ENCODE data around the gene SPINK2.

SPINK2 gene

GRCh38 chr4:56799824-56800756 is 21.4 kb downstream of the SPINK2 start:
- peak; percentile 85 for DNase-seq

- DNase-seq, result no peak
These were observed 22.2 kb downstream of the SPINK2 start for GRCh38 chr4:56799161-56799759.

DNA sequence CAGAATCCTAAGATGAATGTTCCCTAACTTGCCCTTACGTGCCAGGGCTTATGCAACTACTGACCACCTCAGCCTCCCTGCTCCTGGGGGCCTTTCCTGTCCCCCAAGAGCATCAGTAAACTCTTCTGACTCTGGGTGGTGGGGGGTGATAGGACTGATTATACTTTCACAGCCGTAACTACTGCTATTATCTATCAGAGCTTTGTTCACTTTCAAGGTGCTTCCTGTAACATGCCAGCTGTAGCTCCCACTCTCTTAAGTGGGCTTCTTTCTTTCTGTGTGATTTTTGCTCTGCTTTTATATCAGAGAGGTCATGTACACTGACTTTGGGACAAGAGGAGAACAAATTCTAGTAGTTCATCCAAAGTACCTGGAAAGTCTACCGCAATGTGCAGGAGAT is 25.3 kb downstream of the SPINK2 start:
- DNase-seq, result no peak

DNA sequence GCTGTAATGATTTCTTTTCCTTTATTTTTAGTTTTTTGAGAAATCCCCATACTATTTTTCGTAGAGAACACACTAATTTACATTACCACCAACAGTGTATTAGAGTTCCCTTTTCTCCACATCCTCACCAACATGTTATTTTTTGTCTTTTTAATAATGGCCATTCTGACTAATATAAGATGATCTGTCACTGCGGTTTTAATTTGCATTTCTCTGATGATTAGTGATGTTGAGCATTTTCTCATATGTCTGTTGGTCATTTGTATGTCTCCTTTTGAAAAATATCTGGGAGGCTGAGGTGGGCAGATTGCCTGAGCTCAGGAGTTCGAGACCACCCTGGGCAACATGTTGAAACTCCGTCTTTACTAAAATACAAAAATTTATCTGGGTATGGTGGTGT is 30.2 kb downstream of the SPINK2 start:
- DNase-seq, result no peak

DNA sequence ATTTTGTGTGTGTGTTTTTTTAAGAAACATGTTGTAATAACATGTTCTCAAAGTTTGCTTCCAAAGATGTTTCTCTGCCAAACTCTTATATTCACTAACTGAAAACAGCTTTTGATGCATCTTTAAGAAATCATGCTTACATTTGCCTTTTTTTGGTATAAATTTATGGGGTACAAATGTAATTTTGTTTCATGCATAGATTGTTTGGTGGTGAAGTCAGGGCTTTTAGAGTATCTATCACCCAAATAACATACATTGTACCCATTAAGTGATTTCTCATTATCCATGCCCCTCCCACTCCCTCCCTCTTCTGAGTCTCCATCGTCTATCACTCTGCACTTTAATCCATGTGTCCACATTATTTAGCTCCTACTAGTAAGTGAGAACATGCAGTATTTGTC is 30.8 kb downstream of the SPINK2 start:
- no peak for DNase-seq

GRCh38 chr4:56788081-56788480 is 33.4 kb downstream of the SPINK2 start:
- no peak for DNase-seq

DNA sequence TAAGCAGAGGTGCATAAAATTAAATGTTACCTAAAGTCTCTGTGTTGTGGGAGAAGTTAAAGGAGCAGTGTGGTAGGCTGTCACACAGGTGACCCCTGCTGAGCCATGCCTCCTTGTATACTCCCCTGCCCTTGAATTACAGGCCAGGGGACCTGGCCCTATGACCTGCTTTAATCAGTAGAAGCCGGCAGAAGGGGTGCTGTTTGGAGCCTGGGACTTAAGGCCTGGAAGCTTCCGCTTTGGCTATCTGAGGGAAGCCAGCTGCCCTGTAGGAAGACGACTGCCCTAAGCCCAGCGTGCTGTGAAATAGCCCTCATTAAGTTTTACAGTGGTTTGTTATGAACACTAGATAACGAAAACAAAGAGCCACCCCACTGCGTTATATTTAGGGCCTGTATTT is 34.1 kb downstream of the SPINK2 start:
- peak; percentile 53 for DNase-seq

GRCh38 chr4:56786955-56787354 is 34.5 kb downstream of the SPINK2 start:
- peak; percentile 20 for DNase-seq

DNA sequence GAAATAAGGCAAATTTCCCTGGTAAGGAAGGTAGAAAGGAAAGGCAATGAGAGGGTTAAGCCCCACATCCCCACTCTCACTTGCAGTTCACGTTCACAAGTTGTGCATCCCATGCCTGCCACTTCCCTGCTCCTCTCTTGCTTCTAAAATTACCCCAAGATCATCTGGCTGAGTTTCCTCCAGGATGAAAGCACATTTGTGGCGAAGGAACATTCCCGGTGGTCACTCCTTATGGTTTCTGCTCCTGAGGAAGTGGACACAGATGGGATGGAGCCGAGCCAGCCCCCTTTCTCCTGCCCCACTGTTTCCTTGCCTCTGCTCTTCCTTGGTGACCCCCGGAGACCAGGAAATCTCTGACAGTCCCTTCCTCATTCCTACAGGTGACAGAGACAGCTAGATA is 37.5 kb downstream of the SPINK2 start:
- no peak for DNase-seq

GRCh38 chr4:56782019-56782418 is 39.5 kb downstream of the SPINK2 start:
- no peak for DNase-seq

DNA sequence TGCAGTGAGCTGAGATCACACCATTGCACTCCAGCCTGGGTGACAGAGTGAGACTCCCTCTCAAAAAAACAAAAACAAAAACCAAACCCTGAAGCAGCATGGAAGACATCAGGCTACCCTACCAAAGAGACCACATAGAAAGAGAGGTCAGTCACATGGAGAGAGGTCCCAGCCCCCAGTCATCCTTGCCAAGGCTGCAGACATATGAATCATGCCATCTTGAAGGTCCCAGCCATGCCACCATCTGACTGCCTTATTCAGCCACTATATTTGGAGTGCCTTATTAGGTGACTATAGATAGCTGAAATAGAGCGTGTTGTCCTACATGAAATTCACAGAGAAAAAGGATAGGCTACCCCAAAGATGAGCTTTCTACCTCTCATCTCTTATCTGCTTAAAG is 48.2 kb downstream of the SPINK2 start:
- no peak for DNase-seq

- DNase-seq, result no peak
These were observed 49.4 kb downstream of the SPINK2 start for GRCh38 chr4:56772134-56772533.

DNA sequence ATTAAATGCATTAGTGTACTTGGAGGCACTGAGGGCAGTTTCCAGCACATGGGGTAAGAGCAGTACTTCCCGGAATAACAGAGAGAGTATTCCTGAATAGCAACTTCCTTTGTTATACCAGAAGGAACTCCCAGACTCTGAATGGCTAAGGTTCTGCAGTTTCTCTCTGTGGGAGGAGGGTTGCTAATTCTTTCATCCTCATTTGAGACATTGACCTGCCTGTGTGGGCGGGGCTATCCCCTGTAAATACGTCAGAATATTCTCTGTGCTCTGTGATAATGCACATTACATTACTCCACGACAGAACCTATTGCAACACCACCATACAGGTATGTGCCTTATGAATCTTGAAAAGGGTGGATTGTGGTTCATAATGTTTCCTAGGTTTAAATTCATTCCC is 52.7 kb downstream of the SPINK2 start:
- no peak for DNase-seq

DNA sequence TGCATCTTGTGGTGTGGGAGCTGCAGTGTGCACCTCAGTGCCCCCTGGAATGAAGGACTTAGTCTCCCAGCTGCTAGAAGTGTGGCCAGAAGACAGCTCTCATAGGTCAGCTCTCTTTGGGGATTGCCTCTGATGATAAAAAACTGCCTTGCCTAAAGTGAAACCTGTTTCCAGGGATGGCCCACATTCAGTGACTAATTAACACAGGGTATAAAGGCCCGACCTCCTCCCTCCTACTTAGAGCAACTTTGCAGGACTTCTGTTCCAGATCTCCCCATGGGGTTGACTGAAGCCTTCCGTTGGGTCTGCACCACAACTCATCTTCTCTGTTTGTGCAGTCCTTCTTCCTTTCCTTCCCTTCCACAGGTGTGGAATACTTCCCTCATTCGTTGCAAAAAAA is 53.2 kb downstream of the SPINK2 start:
- no peak for DNase-seq

GRCh38 chr4:56767567-56767966 is 53.9 kb downstream of the SPINK2 start:
- DNase-seq, result no peak

DNA sequence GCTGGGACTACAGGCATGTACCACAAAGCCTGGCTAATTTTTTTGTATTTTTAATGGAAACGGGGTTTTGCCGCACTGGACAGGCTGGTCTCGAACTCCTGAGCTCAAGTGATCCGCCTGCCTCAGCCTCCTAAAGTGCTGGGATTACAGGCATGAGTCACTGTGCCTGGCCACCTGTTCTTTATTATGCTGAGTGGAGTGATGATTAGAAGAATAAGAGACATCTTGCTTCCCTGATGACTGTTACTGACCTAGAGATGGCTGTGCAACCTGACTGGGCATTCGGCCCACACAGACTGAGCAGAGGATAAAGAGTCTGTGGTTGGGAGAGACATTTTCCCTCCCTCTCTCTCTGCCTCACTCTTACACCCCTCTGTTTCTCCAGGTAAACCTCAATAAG is 56.7 kb downstream of the SPINK2 start:
- no peak for DNase-seq

GRCh38 chr4:56764223-56764622 is 57.3 kb downstream of the SPINK2 start:
- no peak for DNase-seq

DNA sequence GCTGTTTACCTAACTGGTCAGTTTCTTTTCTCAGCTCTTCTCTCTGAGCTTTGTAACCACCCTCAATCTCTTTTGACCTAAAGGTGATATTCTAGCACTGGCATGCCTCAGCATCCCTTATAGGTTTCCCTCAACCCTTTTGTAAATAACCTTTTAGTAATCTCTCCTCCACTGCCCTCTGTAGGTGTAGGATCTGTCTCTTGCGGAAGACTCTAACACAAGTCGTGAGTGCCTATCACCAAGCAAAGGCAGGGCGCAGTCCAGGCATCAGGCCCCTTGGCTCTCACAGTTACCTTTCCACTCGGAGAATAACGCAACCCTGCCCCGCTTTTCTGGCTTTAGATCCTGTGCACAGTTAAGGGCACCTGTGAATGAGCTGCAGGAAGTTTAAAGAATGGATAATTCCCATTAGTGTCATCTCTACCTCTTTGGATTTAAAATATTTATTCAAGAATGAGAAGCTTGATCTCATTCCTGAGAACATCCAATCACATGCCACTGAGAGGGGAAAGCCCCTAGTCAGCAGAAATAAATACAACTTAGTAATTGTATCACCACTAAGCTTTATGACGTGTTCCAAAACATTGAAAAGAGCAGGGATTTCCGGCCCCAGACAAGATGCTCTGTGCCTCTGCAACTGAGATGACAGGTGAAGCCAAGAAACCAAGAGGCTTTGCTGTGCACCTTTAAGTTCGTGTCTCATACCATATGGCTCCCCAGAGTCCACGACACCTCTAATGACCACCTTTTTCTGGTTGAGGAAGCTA is 58.8 kb downstream of the SPINK2 start:
- DNase-seq, result no peak

DNA sequence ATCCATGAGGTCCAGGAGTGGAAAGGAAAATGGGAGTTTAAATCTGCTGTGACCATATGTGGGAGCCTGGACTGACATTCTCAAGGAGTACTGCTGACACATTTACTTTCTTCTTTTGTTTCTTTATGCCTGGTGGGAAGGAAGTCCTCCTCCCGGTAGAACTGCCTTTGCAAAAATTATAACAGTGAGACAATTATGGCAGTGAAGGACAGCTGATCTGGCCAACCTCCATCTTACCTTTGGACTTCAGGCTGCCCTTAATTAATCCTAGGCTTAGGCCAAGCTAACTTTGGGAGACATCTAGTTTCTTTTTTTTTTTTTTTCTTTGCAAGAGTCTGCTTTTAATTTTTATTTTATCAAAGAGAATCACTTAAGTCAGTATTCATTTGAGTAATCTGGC is 61.3 kb downstream of the SPINK2 start:
- no peak for DNase-seq

All from right kidney (tissue), 1 donor.